ENCODE data around the gene TGM2. TPM values are rescaled to one million over a fixed set of nuclear protein-coding genes. Genes with fewer than 3 reads are reported as not detected.

Gene TGM2
- total and polyA plus RNA-seq, 9 of the 15 experiments (the other 6 are each of a cell fraction or from before 2014, with no cell fraction given) = 5.5 to 78.5 (median 37.6) TPM

DNA sequence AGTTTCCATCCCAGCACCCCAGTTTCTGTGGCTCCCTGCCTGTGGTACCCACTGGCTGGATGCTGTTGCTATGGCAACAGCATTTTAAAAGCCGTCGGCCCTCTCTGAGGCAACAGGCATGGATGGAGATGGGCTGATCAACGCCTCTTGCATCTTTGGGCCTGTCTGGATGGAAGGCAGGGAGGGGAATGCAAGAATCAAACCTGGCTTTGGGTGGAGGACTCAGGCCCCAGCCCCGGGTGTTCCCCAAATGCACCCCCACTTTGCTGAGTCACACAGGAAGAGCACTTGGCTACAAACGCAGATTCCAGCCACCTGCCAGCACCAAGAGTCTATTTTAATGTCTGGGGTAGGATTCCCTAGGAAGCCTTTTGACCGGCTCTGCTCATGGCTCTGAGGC is 45.7 kb upstream of the TGM2 start (continued):
- no peak for TF ChIP-seq EP300 (IDR thresholded peaks at IDR 0.05; ENCODE audit: low read length)
- no peak for TF ChIP-seq ZBTB8A (IDR thresholded peaks at IDR 0.05; ENCODE audit: partially characterized antibody)
- TF ChIP-seq BACH1 (tag; IDR thresholded peaks at IDR 0.05) = no peak
- TF ChIP-seq HDAC6 (IDR thresholded peaks at IDR 0.05; ENCODE audit: low read depth, low read length) = no peak
- TF ChIP-seq, protein P1, sequence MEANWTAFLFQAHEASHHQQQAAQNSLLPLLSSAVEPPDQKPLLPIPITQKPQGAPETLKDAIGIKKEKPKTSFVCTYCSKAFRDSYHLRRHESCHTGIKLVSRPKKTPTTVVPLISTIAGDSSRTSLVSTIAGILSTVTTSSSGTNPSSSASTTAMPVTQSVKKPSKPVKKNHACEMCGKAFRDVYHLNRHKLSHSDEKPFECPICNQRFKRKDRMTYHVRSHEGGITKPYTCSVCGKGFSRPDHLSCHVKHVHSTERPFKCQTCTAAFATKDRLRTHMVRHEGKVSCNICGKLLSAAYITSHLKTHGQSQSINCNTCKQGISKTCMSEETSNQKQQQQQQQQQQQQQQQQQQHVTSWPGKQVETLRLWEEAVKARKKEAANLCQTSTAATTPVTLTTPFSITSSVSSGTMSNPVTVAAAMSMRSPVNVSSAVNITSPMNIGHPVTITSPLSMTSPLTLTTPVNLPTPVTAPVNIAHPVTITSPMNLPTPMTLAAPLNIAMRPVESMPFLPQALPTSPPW (CRISPR knock-in tag; IDR thresholded peaks at IDR 0.05) = 0 out of 2 replicates have a peak, but pooled peaks have one; percentile 7
- TF ChIP-seq, protein P2, sequence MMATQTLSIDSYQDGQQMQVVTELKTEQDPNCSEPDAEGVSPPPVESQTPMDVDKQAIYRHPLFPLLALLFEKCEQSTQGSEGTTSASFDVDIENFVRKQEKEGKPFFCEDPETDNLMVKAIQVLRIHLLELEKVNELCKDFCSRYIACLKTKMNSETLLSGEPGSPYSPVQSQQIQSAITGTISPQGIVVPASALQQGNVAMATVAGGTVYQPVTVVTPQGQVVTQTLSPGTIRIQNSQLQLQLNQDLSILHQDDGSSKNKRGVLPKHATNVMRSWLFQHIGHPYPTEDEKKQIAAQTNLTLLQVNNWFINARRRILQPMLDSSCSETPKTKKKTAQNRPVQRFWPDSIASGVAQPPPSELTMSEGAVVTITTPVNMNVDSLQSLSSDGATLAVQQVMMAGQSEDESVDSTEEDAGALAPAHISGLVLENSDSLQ (IDR thresholded peaks at IDR 0.05) = no peak
- TF ChIP-seq, protein P3, sequence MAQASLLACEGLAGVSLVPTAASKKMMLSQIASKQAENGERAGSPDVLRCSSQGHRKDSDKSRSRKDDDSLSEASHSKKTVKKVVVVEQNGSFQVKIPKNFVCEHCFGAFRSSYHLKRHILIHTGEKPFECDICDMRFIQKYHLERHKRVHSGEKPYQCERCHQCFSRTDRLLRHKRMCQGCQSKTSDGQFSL (CRISPR knock-in tag; IDR thresholded peaks at IDR 0.05) = peak; percentile 46; the same call in 1 of the 2 replicates
- TF ChIP-seq, protein P3 (tag; IDR thresholded peaks at IDR 0.05) = no peak
- TF ChIP-seq KHSRP (IDR thresholded peaks at IDR 0.05) = no peak
- no peak for TF ChIP-seq TAL1 (IDR thresholded peaks at IDR 0.05)
- TF ChIP-seq RCOR1 (IDR thresholded peaks at IDR 0.05; ENCODE audit: borderline replicate concordance in 1 of 2, low read depth in 2 of 2, low read length in 2 of 2) = peak; percentile 60 to 78; a peak in 3 of 4 replicates
- TF ChIP-seq KDM1A (IDR thresholded peaks at IDR 0.05) = peak; percentile 84 to 85
- TF ChIP-seq RB1 (IDR thresholded peaks at IDR 0.05; ENCODE audit: low read depth) = no peak
- TF ChIP-seq, protein P4, sequence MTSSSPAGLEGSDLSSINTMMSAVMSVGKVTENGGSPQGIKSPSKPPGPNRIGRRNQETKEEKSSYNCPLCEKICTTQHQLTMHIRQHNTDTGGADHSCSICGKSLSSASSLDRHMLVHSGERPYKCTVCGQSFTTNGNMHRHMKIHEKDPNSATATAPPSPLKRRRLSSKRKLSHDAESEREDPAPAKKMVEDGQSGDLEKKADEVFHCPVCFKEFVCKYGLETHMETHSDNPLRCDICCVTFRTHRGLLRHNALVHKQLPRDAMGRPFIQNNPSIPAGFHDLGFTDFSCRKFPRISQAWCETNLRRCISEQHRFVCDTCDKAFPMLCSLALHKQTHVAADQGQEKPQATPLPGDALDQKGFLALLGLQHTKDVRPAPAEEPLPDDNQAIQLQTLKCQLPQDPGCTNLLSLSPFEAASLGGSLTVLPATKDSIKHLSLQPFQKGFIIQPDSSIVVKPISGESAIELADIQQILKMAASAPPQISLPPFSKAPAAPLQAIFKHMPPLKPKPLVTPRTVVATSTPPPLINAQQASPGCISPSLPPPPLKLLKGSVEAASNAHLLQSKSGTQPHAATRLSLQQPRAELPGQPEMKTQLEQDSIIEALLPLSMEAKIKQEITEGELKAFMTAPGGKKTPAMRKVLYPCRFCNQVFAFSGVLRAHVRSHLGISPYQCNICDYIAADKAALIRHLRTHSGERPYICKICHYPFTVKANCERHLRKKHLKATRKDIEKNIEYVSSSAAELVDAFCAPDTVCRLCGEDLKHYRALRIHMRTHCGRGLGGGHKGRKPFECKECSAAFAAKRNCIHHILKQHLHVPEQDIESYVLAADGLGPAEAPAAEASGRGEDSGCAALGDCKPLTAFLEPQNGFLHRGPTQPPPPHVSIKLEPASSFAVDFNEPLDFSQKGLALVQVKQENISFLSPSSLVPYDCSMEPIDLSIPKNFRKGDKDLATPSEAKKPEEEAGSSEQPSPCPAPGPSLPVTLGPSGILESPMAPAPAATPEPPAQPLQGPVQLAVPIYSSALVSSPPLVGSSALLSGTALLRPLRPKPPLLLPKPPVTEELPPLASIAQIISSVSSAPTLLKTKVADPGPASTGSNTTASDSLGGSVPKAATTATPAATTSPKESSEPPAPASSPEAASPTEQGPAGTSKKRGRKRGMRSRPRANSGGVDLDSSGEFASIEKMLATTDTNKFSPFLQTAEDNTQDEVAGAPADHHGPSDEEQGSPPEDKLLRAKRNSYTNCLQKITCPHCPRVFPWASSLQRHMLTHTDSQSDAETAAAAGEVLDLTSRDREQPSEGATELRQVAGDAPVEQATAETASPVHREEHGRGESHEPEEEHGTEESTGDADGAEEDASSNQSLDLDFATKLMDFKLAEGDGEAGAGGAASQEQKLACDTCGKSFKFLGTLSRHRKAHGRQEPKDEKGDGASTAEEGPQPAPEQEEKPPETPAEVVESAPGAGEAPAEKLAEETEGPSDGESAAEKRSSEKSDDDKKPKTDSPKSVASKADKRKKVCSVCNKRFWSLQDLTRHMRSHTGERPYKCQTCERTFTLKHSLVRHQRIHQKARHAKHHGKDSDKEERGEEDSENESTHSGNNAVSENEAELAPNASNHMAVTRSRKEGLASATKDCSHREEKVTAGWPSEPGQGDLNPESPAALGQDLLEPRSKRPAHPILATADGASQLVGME (CRISPR knock-in tag; IDR thresholded peaks at IDR 0.05) = peak; percentile 98
- TF ChIP-seq MAFK (IDR thresholded peaks at IDR 0.05; ENCODE audit: low read length) = peak; percentile 29; the same call in 1 of the 2 replicates
- no peak for TF ChIP-seq NFYB (IDR thresholded peaks at IDR 0.05; ENCODE audit: extremely low read depth, insufficient read length)
- TF ChIP-seq PHF21A (IDR thresholded peaks at IDR 0.05; ENCODE audit: borderline replicate concordance, low read depth) = no peak
- TF ChIP-seq TEAD2 (tag; IDR thresholded peaks at IDR 0.05) = no peak
- TF ChIP-seq, protein P5, sequence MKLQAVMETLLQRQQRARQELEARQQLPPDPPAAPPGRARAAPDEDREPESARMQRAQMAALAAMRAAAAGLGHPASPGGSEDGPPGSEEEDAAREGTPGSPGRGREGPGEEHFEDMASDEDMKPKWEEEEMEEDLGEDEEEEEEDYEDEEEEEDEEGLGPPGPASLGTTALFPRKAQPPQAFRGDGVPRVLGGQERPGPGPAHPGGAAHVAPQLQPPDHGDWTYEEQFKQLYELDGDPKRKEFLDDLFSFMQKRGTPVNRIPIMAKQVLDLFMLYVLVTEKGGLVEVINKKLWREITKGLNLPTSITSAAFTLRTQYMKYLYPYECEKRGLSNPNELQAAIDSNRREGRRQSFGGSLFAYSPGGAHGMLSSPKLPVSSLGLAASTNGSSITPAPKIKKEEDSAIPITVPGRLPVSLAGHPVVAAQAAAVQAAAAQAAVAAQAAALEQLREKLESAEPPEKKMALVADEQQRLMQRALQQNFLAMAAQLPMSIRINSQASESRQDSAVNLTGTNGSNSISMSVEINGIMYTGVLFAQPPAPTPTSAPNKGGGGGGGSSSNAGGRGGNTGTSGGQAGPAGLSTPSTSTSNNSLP (IDR thresholded peaks at IDR 0.05; ENCODE audit: borderline replicate concordance, low read depth, low read length) = no peak
